Measurements from ENCODE around the gene ATN1. TPM values are rescaled to one million over a fixed set of nuclear protein-coding genes. Genes with fewer than 3 reads are reported as not detected.

The ATN1 gene
- total RNA-seq, 1 donor from 2014 or later: 11.3 TPM

DNA sequence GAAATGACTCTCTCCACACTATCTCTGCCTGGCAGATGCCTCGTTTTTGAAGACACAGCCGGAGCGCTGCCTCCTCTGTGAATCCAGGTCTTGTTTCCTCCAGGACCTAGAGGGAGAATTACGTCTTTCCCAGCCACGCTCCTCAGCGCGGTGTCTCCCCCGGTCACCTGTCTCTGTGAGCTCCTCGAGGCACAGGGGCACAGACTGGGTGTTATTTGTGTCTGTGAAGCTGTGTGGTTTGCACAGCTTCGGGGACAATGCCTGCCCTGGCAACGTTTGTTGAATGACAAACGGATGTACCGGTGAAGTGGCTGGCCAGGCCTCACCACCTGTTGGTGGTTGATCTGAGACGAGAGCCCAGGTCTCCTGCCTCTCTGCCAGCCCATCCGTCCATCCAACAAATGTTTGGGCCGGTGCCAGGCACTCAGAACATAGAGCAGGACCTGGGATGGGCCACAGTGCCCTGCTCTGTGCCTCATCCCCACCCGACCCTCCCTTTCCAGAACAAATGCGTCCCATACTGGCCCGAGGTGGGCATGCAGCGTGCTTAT is 29.5 kb downstream of the ATN1 start:
- peak; percentile 43 for DNase-seq (ENCODE audit: low read depth)

DNA sequence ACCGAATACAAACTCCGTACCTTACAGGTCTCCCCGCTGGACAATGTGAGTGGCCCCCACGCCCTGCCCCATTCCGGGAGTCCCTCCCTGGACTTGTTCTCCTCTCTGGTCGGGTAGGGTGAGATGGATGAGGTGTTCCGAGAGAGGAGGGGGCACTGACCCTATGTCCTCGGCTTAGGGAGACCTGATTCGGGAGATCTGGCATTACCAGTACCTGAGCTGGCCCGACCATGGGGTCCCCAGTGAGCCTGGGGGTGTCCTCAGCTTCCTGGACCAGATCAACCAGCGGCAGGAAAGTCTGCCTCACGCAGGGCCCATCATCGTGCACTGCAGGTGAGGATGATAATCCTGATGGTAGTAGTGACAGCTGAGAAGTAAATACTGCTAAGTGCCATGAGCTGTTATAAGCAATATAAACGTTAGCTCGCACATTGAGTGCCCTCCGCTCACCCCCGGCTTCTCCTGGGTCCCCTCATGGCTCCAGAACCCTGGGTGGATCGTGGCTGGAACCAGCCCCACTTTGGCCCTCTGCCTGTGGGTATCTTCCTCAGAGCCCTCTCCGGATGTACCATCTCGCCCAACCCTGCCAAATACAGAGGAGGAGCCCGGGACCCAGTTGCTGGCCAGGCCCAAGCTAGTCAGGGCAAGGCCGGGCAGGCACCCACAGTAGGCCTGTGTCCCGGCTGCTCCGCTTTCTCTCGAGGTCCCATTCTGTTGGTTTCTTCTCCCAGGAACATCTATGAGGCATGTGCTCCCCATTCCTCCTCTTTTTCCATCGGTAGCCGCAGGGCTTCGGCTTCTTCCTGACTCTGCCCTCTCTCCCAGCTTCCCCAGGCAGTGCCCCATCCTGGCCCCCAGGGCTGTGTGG is 30.2 kb downstream of the ATN1 start:
- DNase-seq (ENCODE audit: low read depth): no peak

DNA sequence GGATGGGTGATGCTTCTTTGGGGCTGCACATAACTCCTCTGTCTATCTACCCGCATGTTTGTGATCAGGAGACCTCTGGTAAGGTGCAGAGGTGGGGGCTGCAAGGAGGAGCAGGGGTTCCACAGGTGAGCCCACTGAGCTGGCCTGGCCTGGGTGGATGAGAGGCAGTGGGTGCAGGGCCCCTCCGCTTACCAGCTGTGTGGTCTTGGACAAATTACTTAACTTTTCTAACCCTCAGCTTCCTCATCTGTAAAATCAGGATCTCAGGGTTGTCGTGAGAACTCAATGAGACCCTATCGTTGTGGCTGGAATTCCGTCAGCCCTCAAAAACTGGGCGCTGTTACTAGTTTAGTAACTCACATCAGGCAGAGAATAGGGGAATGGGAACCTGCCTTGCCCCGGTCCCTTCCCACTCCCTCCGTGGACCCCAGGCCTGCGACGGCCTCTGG is 30.9 kb downstream of the ATN1 start:
- no peak for DNase-seq (ENCODE audit: low read depth)

- DNase-seq (ENCODE audit: low read depth): no peak
Measured at GRCh38 chr12:6959058-6959804, 31.5 kb downstream of the ATN1 start.

DNA sequence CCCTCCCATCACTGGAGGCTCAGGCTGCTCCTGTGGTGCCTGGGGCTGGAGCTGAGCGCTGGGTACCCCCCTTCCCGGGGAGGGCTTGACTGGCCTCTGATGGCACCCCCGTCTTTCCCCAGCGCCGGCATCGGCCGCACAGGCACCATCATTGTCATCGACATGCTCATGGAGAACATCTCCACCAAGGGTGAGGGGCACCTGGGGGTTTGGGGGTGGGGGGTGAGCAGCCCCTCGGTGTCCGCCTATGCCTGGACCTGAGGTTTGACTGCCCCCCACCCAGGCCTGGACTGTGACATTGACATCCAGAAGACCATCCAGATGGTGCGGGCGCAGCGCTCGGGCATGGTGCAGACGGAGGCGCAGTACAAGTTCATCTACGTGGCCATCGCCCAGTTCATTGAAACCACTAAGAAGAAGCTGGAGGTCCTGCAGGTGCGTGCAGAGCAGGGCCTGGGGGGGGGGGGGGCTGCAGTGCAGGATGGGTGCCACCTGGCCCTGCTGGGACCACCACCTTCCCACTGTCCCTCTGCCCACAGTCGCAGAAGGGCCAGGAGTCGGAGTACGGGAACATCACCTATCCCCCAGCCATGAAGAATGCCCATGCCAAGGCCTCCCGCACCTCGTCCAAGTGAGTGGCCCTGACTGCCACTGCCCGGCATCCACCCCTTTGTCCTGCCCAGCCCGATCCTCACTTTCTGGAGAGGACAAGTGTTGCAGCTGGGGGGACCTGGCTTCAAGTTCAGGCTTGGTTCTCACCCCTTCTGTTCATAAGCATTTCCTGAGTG is 32.2 kb downstream of the ATN1 start:
- no peak for DNase-seq (ENCODE audit: low read depth)

DNA sequence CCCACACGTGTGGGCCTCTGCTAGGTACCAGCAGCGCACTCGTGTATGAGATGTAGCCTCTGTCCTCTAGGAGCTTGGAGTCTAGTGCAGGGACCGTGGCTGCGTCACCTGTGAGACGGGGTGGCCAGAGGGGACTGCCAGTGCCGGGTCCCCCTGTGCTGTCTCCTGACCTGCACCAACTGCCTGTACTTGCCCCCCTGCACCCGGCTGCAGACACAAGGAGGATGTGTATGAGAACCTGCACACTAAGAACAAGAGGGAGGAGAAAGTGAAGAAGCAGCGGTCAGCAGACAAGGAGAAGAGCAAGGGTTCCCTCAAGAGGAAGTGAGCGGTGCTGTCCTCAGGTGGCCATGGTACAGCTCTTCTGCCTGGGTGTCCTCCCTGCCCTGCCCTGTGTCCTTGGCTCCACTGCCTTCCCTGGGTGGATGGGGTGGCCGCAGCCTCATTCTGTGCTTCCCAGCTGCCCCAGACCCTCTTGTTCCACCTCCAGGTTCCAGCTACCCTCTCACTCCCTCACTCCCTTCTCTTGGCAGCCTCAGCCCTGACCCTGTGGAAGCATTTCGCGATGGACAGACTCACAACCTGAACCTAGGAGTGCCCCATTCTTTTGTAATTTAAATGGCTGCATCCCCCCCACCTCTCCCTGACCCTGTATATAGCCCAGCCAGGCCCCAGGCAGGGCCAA is 33.0 kb downstream of the ATN1 start:
- no peak for DNase-seq (ENCODE audit: low read depth)

DNA sequence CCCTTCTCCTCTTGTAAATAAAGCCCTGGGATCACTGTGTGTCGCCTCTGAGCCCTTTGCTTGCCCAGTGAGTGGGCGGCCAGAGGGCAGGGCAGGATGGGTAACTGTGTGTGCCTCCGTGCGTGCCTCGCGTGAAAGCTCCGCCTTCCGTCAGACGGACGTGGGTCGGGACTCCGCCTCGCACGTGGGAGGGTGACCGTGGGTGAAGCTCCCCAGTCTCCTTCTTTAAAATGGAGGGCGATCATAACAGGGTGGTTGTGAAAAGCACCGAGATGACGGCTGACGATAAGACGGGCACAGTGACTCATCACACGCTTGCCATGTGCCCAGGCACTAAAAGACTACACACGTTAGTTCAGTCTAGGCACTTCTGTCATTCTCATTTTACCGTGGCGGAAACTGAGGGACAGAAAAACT is 33.5 kb downstream of the ATN1 start:
- DNase-seq (ENCODE audit: low read depth): peak; percentile 79

DNA sequence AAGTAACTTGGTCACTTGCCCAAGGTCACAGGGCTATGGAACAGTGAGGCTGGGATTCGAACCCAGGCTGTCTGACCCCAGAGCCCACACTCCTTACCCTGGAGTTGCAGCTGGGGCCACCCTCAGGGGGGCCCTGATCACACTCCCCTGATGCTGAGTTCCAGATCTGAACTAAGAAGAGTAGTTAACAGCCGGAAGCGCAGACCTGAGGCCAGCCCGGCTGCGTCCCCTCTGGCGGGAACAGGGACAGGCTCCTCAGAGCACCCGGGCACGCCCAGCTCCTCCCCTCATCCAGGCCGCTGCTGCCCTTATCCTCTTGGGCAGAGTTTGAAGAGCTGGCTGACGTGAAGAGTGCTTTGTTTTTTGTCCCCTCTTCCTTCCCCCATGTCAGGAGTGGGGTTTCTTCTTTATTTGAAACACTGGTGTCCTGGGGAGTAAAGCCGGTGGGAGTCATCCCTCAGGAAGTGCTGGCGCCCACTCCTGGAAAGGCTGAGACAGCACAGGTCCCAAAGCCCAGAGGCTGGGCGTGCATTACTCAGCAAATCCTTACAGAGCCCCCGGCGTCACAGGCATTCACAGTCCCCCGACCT is 34.0 kb downstream of the ATN1 start:
- DNase-seq (ENCODE audit: low read depth): peak; percentile 79

- DNase-seq (ENCODE audit: low read depth): no peak
Measured at GRCh38 chr12:6962285-6963015, 34.7 kb downstream of the ATN1 start.

DNA sequence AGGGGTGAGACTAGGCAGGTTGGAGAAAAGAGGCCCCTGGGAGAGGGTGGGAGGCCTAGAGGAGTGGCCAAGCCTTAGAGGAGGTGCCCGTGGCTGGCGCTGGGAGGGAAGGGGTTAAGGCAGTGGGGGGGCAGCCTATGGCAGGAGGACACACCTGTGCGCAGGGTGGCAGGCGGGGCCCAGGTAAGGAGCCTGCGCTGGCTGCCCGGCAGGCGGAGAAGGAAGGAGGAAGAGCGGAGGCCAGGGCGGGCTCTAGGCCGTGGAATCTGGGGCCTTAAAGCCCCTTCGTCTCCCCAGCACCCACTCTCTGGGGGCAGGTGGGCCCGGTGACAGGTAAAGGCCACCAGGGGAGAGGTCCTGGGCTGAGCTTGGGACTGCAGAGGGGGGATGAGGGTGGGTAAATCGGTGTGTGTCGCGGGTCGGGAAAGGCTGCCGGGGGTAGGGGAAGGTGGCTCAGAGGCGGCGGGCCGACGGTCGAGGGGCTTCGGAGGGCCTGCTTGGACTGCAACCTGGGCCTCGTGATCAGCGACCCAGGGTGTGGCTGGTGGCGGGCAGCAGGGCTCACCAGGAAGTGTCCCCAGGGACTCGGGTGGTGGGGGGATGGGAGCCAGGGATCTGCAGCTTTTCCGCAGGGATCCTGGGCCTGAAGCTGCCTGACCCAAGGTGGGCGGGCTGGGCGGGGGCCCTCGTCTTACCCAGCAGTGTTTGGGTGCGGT is 35.4 kb downstream of the ATN1 start:
- no peak for DNase-seq (ENCODE audit: low read depth)

GRCh38 chr12:6963791-6964413 is 36.1 kb downstream of the ATN1 start:
- DNase-seq (ENCODE audit: low read depth): no peak

- DNase-seq (ENCODE audit: low read depth): no peak
Measured at GRCh38 chr12:6964605-6965025, 36.9 kb downstream of the ATN1 start.

DNA sequence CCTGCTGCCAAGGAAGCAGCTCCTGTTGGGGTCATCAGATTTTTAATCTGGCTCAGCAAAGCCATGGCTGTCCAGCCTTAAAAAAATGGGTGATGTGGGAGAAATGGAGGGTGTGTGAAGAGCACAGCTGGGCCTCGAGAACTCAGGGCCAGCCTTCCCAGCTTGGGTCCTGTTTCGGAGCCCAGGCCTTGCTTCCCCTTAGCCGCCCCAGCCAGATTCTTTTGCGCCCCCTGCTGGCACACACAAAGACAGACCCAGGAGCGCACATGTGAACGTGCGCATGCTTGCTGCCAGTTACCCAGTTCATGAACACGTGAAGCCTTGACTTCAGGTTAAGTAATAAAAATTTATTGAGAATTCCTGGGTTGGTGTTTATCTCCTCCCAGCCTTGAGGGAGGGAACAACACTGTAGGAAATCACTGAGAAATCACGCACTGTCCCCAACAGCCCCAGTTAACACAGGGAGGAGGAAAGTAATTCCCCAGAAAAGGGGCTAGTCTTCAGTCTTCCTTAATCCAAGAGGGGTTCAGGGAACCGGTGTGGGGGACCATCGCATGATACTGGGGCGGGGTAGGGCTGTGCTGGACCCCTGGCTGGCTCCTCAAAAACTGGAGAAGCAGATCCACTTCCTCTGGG is 37.4 kb downstream of the ATN1 start:
- DNase-seq (ENCODE audit: low read depth): peak; percentile 91

DNA sequence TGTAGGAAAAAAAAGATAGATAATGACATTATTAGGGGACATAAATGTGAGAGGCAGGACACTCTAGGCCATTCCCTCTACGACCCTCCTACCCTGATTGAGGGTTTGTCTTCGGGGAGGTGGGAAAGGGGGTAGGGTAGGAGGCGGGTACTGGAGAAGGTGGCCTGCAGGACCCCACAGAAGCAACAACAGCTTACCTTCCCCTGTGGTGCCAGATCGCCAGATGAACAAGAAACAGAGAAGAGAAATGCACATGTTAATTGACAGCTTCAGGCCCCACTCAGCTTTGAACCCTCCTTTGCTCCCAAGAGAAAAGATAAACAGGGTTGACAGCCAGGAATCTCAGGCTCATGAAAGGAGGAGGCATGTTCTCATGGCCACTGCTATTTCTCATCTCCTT is 38.0 kb downstream of the ATN1 start:
- DNase-seq (ENCODE audit: low read depth): no peak

- no peak for DNase-seq (ENCODE audit: low read depth)
Measured at GRCh38 chr12:6966351-6966750, 38.6 kb downstream of the ATN1 start.

GRCh38 chr12:6967651-6968100 is 39.9 kb downstream of the ATN1 start:
- no peak for DNase-seq (ENCODE audit: low read depth)

DNA sequence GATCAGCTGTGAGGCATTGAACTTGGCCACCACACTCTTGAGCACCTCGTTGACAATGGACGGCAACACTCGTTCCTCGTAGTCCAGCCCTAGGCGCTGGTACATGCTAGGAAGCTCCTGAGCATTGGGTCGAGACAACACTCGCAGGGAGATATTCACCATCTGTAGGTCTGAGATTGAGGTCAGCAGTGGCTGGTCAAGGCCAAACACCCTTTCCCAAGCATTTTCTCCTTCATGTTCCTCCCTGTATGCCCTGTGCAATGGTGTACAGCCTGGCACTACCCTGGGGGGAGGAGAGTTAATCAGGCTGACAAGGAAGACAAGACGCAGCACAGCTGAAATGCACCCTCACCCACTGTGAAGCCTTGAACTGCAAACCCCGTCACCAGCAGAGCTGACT is 40.7 kb downstream of the ATN1 start:
- no peak for DNase-seq (ENCODE audit: low read depth)

DNA sequence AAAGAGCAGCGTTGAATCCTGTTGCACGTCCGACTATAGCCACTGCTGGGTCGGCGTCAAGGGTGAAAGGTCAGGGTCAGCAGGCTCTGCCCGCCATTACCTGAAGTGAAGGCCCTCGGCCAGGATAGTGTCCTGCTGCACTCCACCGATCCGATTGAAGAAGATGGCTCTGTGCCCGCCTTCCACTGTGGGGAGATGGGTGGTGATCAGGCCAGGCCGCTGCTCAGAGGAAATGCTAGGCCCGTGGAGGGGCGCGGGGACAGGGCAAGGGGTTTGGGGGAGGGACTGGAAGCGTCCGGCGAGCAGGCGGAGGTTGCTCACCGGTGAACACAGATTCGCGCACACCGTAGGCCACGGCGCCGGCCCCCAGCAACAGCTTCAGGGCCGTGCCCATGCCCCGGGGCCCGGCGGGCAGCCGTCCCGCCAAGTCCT is 42.4 kb downstream of the ATN1 start:
- DNase-seq (ENCODE audit: low read depth): no peak

Data from myocyte (in vitro differentiated cells).